ENCODE results near the gene CHTF8. TPM values are rescaled to one million over a fixed set of nuclear protein-coding genes. Genes with fewer than 3 reads are reported as not detected.
A peak's percentile ranks its signal among the peaks of the same experiment; 100 is the strongest.

Gene CHTF8
- total and polyA plus RNA-seq, 4 donors = 53.3 to 77.3 (median 63.5) TPM

GRCh38 chr16:69120096-69120664 is 12.2 kb downstream of the CHTF8 start:
- 95% methylated on average over 19 of the region's 19 CpGs for WGBS, 2 donors
- Histone ChIP-seq H3K4me1 (ENCODE audit: control insufficient read depth in 1 of 2, insufficient read depth in 2 of 2, low read length in 2 of 2) (no peaks in the 10 kb centered on the region), H3K4me3 (ENCODE audit: low read length in 2 of 2) (no peak overlapping the region), H3K36me3 (ENCODE audit: control insufficient read depth in 1 of 2, insufficient read depth in 2 of 2, low read length in 1 of 2) (no peaks in the 10 kb centered on the region), H3K27me3 (ENCODE audit: control insufficient read depth in 1 of 2, insufficient read depth in 2 of 2, low read length in 1 of 2) (no peaks in the 10 kb centered on the region), H3K27ac (ENCODE audit: low read depth in 1 of 2, low read length in 2 of 2) (no peak overlapping the region), H3K9me3 (ENCODE audit: control insufficient read depth, low read length) (no peaks in the 10 kb centered on the region)
- intact Hi-C loops (cut with DNase I) = loop anchor here (5.0 kb wide), 2 partner anchors 218 to 593 kb away; no protein-coding TSS in a partner anchor
- DNase-seq (peak in 1 of 2 donors; percentile 67), ATAC-seq (ENCODE audit: low FRiP score) (no peak)

GRCh38 chr16:69119536-69119935 is 12.9 kb downstream of the CHTF8 start:
- H3K4me3 ChIP-seq (ENCODE audit: low read length in 2 of 2) = no peak overlapping the region
- DNase-seq = peak in 1 of 2 donors; percentile 49
- H3K9me3 ChIP-seq (ENCODE audit: control insufficient read depth, low read length) = no peaks in the 10 kb centered on the region
- peaks cover 0 to 2% of the 10 kb centered on the region in 2 donors for H3K36me3 ChIP-seq (ENCODE audit: control insufficient read depth in 1 of 2, insufficient read depth in 2 of 2, low read length in 1 of 2)
- intact Hi-C loops (cut with DNase I) = loop anchor here in 1 of 2 donors (5.0 kb wide), 1 partner anchor 277 kb away; the partner anchor contains the start of gene TANGO6
- no peaks in the 10 kb centered on the region for H3K27me3 ChIP-seq (ENCODE audit: control insufficient read depth in 1 of 2, insufficient read depth in 2 of 2, low read length in 1 of 2)
- no peaks in the 10 kb centered on the region for H3K4me1 ChIP-seq (ENCODE audit: control insufficient read depth in 1 of 2, insufficient read depth in 2 of 2, low read length in 2 of 2)
- 98 to 100% methylated on average over 2 of the region's 2 CpGs for WGBS, 2 donors
- no peak for ATAC-seq (ENCODE audit: low FRiP score)
- no peak overlapping the region for H3K27ac ChIP-seq (ENCODE audit: low read depth in 1 of 2, low read length in 2 of 2)

- H3K36me3 ChIP-seq (ENCODE audit: control insufficient read depth in 1 of 2, insufficient read depth in 2 of 2, low read length in 1 of 2) = peaks cover 0 to 2% of the 10 kb centered on the region in 2 donors
- H3K4me3 ChIP-seq (ENCODE audit: low read length in 2 of 2) = no peak overlapping the region
- DNase-seq = peak in 1 of 2 donors; percentile 51
- no peaks in the 10 kb centered on the region for H3K27me3 ChIP-seq (ENCODE audit: control insufficient read depth in 1 of 2, insufficient read depth in 2 of 2, low read length in 1 of 2)
- no peaks in the 10 kb centered on the region for H3K4me1 ChIP-seq (ENCODE audit: control insufficient read depth in 1 of 2, insufficient read depth in 2 of 2, low read length in 2 of 2)
- intact Hi-C loops (cut with DNase I) = loop anchor here in 1 of 2 donors (5.0 kb wide), 1 partner anchor 277 kb away; the partner anchor contains the start of gene TANGO6
- H3K27ac ChIP-seq (ENCODE audit: low read depth in 1 of 2, low read length in 2 of 2) = no peak overlapping the region
- H3K9me3 ChIP-seq (ENCODE audit: control insufficient read depth, low read length) = no peaks in the 10 kb centered on the region
- WGBS, 2 donors = 64 to 78% methylated on average over 2 of the region's 2 CpGs
- no peak for ATAC-seq (ENCODE audit: low FRiP score)
These were observed 13.4 kb downstream of the CHTF8 start for GRCh38 chr16:69118994-69119393.

GRCh38 chr16:69118468-69118867 is 13.9 kb downstream of the CHTF8 start:
- H3K36me3 ChIP-seq (ENCODE audit: control insufficient read depth in 1 of 2, insufficient read depth in 2 of 2, low read length in 1 of 2) = peaks cover 0 to 2% of the 10 kb centered on the region in 2 donors
- DNase-seq = no peak

GRCh38 chr16:69116906-69117305 is 15.5 kb downstream of the CHTF8 start:
- DNase-seq = no peak

More at GRCh38 chr16:69118468-69118867, 13.9 kb downstream of the CHTF8 start:
- Histone ChIP-seq H3K27me3 (ENCODE audit: control insufficient read depth in 1 of 2, insufficient read depth in 2 of 2, low read length in 1 of 2) (no peaks in the 10 kb centered on the region), H3K4me1 (ENCODE audit: control insufficient read depth in 1 of 2, insufficient read depth in 2 of 2, low read length in 2 of 2) (no peaks in the 10 kb centered on the region), H3K9me3 (ENCODE audit: control insufficient read depth, low read length) (no peaks in the 10 kb centered on the region), H3K27ac (ENCODE audit: low read depth in 1 of 2, low read length in 2 of 2) (no peak overlapping the region), H3K4me3 (ENCODE audit: low read length in 2 of 2) (no peak overlapping the region)
- intact Hi-C loops (cut with DNase I) = loop anchor here in 1 of 2 donors (5.0 kb wide), 1 partner anchor 276 kb away; the partner anchor contains the start of gene TANGO6
- WGBS, 2 donors = 91 to 93% methylated on average over 2 of the region's 2 CpGs
- ATAC-seq (ENCODE audit: low FRiP score) = no peak

GRCh38 chr16:69116256-69116875 is 16.0 kb downstream of the CHTF8 start:
- Histone ChIP-seq H3K4me3 (ENCODE audit: low read length in 2 of 2) (no peak overlapping the region), H3K27me3 (ENCODE audit: control insufficient read depth in 1 of 2, insufficient read depth in 2 of 2, low read length in 1 of 2) (no peaks in the 10 kb centered on the region), H3K36me3 (ENCODE audit: control insufficient read depth in 1 of 2, insufficient read depth in 2 of 2, low read length in 1 of 2) (peaks cover 0 to 2% of the 10 kb centered on the region in 2 donors), H3K9me3 (ENCODE audit: control insufficient read depth, low read length) (no peaks in the 10 kb centered on the region), H3K27ac (ENCODE audit: low read depth in 1 of 2, low read length in 2 of 2) (no peak overlapping the region), H3K4me1 (ENCODE audit: control insufficient read depth in 1 of 2, insufficient read depth in 2 of 2, low read length in 2 of 2) (no peaks in the 10 kb centered on the region)
- ATAC-seq (ENCODE audit: low FRiP score) = no peak
- intact Hi-C loops (cut with DNase I) = loop anchor here in 1 of 2 donors (5.0 kb wide), 1 partner anchor 274 kb away; the partner anchor contains the start of gene TANGO6
- DNase-seq = peak in 1 of 2 donors; percentile 30
- 76 to 80% methylated on average over 7 of the region's 7 CpGs for WGBS, 2 donors

More at GRCh38 chr16:69116906-69117305, 15.5 kb downstream of the CHTF8 start:
- intact Hi-C loops (cut with DNase I) = loop anchor here in 1 of 2 donors (5.0 kb wide), 1 partner anchor 275 kb away; the partner anchor contains the start of gene TANGO6
- 28 to 29% methylated on average over 6 of the region's 6 CpGs for WGBS, 2 donors
- no peak overlapping the region for H3K27ac ChIP-seq (ENCODE audit: low read depth in 1 of 2, low read length in 2 of 2)
- ATAC-seq (ENCODE audit: low FRiP score) = no peak
- H3K4me3 ChIP-seq (ENCODE audit: low read length in 2 of 2) = no peak overlapping the region
- no peaks in the 10 kb centered on the region for H3K4me1 ChIP-seq (ENCODE audit: control insufficient read depth in 1 of 2, insufficient read depth in 2 of 2, low read length in 2 of 2)
- H3K36me3 ChIP-seq (ENCODE audit: control insufficient read depth in 1 of 2, insufficient read depth in 2 of 2, low read length in 1 of 2) = peaks cover 0 to 2% of the 10 kb centered on the region in 2 donors
- H3K27me3 ChIP-seq (ENCODE audit: control insufficient read depth in 1 of 2, insufficient read depth in 2 of 2, low read length in 1 of 2) = no peaks in the 10 kb centered on the region
- H3K9me3 ChIP-seq (ENCODE audit: control insufficient read depth, low read length) = no peaks in the 10 kb centered on the region

- ATAC-seq (ENCODE audit: low FRiP score) = no peak
- no peak overlapping the region for H3K4me3 ChIP-seq (ENCODE audit: low read length in 2 of 2)
- no peaks in the 10 kb centered on the region for H3K9me3 ChIP-seq (ENCODE audit: control insufficient read depth, low read length)
- no peak overlapping the region for H3K27ac ChIP-seq (ENCODE audit: low read depth in 1 of 2, low read length in 2 of 2)
- H3K27me3 ChIP-seq (ENCODE audit: control insufficient read depth in 1 of 2, insufficient read depth in 2 of 2, low read length in 1 of 2) = no peaks in the 10 kb centered on the region
- H3K36me3 ChIP-seq (ENCODE audit: control insufficient read depth in 1 of 2, insufficient read depth in 2 of 2, low read length in 1 of 2) = peaks cover 0 to 2% of the 10 kb centered on the region in 2 donors
- WGBS, 2 donors = 71 to 82% methylated on average over 1 of the region's 1 CpG
- no peaks in the 10 kb centered on the region for H3K4me1 ChIP-seq (ENCODE audit: control insufficient read depth in 1 of 2, insufficient read depth in 2 of 2, low read length in 2 of 2)
- intact Hi-C loops (cut with DNase I) = loop anchor here in 1 of 2 donors (5.0 kb wide), 1 partner anchor 274 kb away; the partner anchor contains the start of gene TANGO6
- no peak for DNase-seq
These were observed 16.6 kb downstream of the CHTF8 start for GRCh38 chr16:69115837-69116236.

- intact Hi-C loops (cut with DNase I) = loop anchor here in 1 of 2 donors (5.0 kb wide), 1 partner anchor 273 kb away; the partner anchor contains the start of gene TANGO6
- ATAC-seq (ENCODE audit: low FRiP score) (no peak), DNase-seq (peak in 1 of 2 donors; percentile 31)
- Histone ChIP-seq H3K9me3 (ENCODE audit: control insufficient read depth, low read length) (no peaks in the 10 kb centered on the region), H3K4me3 (ENCODE audit: low read length in 2 of 2) (no peak overlapping the region), H3K4me1 (ENCODE audit: control insufficient read depth in 1 of 2, insufficient read depth in 2 of 2, low read length in 2 of 2) (no peaks in the 10 kb centered on the region), H3K27ac (ENCODE audit: low read depth in 1 of 2, low read length in 2 of 2) (no peak overlapping the region), H3K36me3 (ENCODE audit: control insufficient read depth in 1 of 2, insufficient read depth in 2 of 2, low read length in 1 of 2) (peaks cover 0 to 2% of the 10 kb centered on the region in 2 donors), H3K27me3 (ENCODE audit: control insufficient read depth in 1 of 2, insufficient read depth in 2 of 2, low read length in 1 of 2) (no peaks in the 10 kb centered on the region)
- WGBS, 2 donors = 93 to 97% methylated on average over 5 of the region's 5 CpGs
These were observed 17.0 kb downstream of the CHTF8 start for GRCh38 chr16:69115361-69115760.

Data from aorta (tissue), 5 donors.